Neural progenitor cell (in vitro differentiated cells): Measurements from ENCODE around the gene LMAN1. TPM values are rescaled to one million over a fixed set of nuclear protein-coding genes. Genes with fewer than 3 reads are reported as not detected.

ENCODE experiments used
- DNase-seq: peaks from one replicate; pipeline ENCODE4 v3.0.0-alpha.2; 2016; ENCODE audit warnings: low spot score
- H2AFZ ChIP-seq: fragments of 200-600 bp; sonication (generic); replicated peaks from 2 replicates; pipeline ENCODE4 v1.6.1; 2016; ENCODE audit warnings: antibody characterized with exemption
- H3F3A ChIP-seq: fragments of 200-600 bp; sonication (generic); 2 replicates; pipeline ENCODE4 v1.6.1; 2016; ENCODE audit warnings: antibody characterized with exemption, low read depth
- H3K27ac ChIP-seq: fragments of 200-600 bp; sonication (generic); 2 replicates; pipeline ENCODE4 v1.5.1; 2016; ENCODE audit warnings: mild to moderate bottlenecking
- H3K27me3 ChIP-seq: fragments of 200-600 bp; sonication (generic); 2 replicates; pipeline ENCODE4 v1.6.1; 2016; ENCODE audit warnings: mild to moderate bottlenecking, moderate library complexity
- H3K36me3 ChIP-seq: fragments of 200-600 bp; sonication (generic); 2 replicates; pipeline ENCODE4 v1.5.1; 2016
- H3K4me1 ChIP-seq: fragments of 200-600 bp; sonication (generic); 2 replicates; pipeline ENCODE4 v1.6.1; 2016; ENCODE audit warnings: mixed run types
- H3K4me2 ChIP-seq: fragments of 200-600 bp; sonication (generic); 2 replicates; pipeline ENCODE4 v1.6.1; 2016
- H3K4me3 ChIP-seq: fragments of 200-600 bp; sonication (generic); 2 replicates; pipeline ENCODE4 v1.5.1; 2016
- H3K79me2 ChIP-seq: fragments of 200-600 bp; sonication (generic); 2 replicates; pipeline ENCODE4 v1.6.1; 2016; ENCODE audit warnings: low read depth
- H3K9ac ChIP-seq: fragments of 200-600 bp; sonication (generic); 2 replicates; pipeline ENCODE4 v1.6.1; 2016
- H3K9me3 ChIP-seq: fragments of 200-600 bp; sonication (generic); 2 replicates; pipeline ENCODE4 v1.5.1; 2016; ENCODE audit warnings: low read depth
- H4K20me1 ChIP-seq: fragments of 200-600 bp; sonication (generic); 2 replicates; pipeline ENCODE4 v1.6.1; 2016; ENCODE audit warnings: low read depth
- H3K27ac Mint-ChIP-seq: 3 replicates; pipeline ENCODE4 v1.8.0; 2021; ENCODE audit warnings: mixed read lengths
- H3K27me3 Mint-ChIP-seq: 2 replicates; pipeline ENCODE4 v1.8.0; 2022; ENCODE audit warnings: low read depth, mild to moderate bottlenecking, inconsistent platforms, moderate library complexity, mixed read lengths; ENCODE audit not compliant: insufficient read depth
- H3K36me3 Mint-ChIP-seq: 3 replicates; pipeline ENCODE4 v1.8.0; 2021; ENCODE audit warnings: mixed read lengths
- H3K4me1 Mint-ChIP-seq: 3 replicates; pipeline ENCODE4 v1.8.0; 2021; ENCODE audit warnings: mixed read lengths
- H3K4me3 Mint-ChIP-seq: 3 replicates; pipeline ENCODE4 v1.8.0; 2021; ENCODE audit warnings: mild to moderate bottlenecking, moderate library complexity, mixed read lengths
- H3K9me3 Mint-ChIP-seq: 3 replicates; pipeline ENCODE4 v1.8.0; 2020; ENCODE audit warnings: mixed read lengths
- CTCF ChIP-seq: fragments of 200-600 bp; sonication (generic); IDR thresholded peaks from 2 replicates; pipeline ENCODE4 v1.5.1; 2017; ENCODE audit warnings: antibody characterized with exemption, mild to moderate bottlenecking
- EZH2 ChIP-seq: fragments of 200-600 bp; sonication (generic); IDR thresholded peaks from 2 replicates; pipeline ENCODE4 v1.6.1; 2017; ENCODE audit warnings: antibody characterized with exemption, mild to moderate bottlenecking, moderate library complexity
- EZH2phosphoT487 ChIP-seq: fragments of 200-600 bp; sonication (generic); IDR thresholded peaks from 2 replicates; pipeline ENCODE4 v1.6.1; 2017; ENCODE audit warnings: antibody characterized with exemption
- total RNA-seq: library from RNA; depleted of rRNA; stranded (reverse); fragments of >200 nt; gene quantifications from 2 replicates; pipeline ENCODE4 v1.2.3, GENCODE V29; 2015; ENCODE audit warnings: low replicate concordance

LMAN1 gene
- total RNA-seq, 1 donor from 2014 or later = 338 TPM

- peaks cover 13% of the 10 kb centered on the region for H3K36me3 Mint-ChIP-seq
- Histone ChIP-seq H3K9me3 (no peaks in the 10 kb centered on the region), H3K9ac (peak overlapping the region; percentile 86), H3K36me3 (peaks cover 34% of the 10 kb centered on the region), H3K4me2 (peak overlapping the region; percentile 93), H3F3A (peaks cover 5% of the 10 kb centered on the region), H3K79me2 (peaks cover 68% of the 10 kb centered on the region), H3K27me3 (peaks cover 15% of the 10 kb centered on the region), H2AFZ (no peak overlapping the region), H3K27ac (no peak overlapping the region), H4K20me1 (peaks cover 50% of the 10 kb centered on the region), H3K4me1 (peaks cover 68% of the 10 kb centered on the region), H3K4me3 (peak overlapping the region; percentile 84)
- no peaks in the 10 kb centered on the region for H3K9me3 Mint-ChIP-seq
- H3K27ac Mint-ChIP-seq = peak overlapping the region; percentile 98
- peaks cover 16% of the 10 kb centered on the region for H3K4me1 Mint-ChIP-seq
- H3K27me3 Mint-ChIP-seq = peaks cover 4% of the 10 kb centered on the region
- peak overlapping the region; percentile 99 for H3K4me3 Mint-ChIP-seq
- TF ChIP-seq EZH2phosphoT487 = no peak
- TF ChIP-seq CTCF = no peak
- no peak for TF ChIP-seq EZH2
- DNase-seq = peak; percentile 13
Observed at GRCh38 chr18:59357928-59358327, 1.1 kb downstream of the LMAN1 start.

- no peak overlapping the region for H3K27ac Mint-ChIP-seq
- H3K36me3 ChIP-seq = peaks cover 48% of the 10 kb centered on the region
Observed at GRCh38 chr18:59354731-59355130, 4.3 kb downstream of the LMAN1 start.

GRCh38 chr18:59353079-59353680 lies 5.9 kb downstream of the LMAN1 start:
- peaks cover 50% of the 10 kb centered on the region for H4K20me1 ChIP-seq
- peak overlapping the region; percentile 39 for H3K27ac ChIP-seq
- no peak for TF ChIP-seq EZH2
- no peak for TF ChIP-seq EZH2phosphoT487
- no peak for TF ChIP-seq CTCF
- no peak overlapping the region for H2AFZ ChIP-seq
- no peaks in the 10 kb centered on the region for H3K9me3 Mint-ChIP-seq
- H3K27ac Mint-ChIP-seq = no peak overlapping the region
- H3K4me1 Mint-ChIP-seq = peaks cover 14% of the 10 kb centered on the region
- peaks cover 8% of the 10 kb centered on the region for H3F3A ChIP-seq
- DNase-seq = no peak
- H3K4me1 ChIP-seq = peaks cover 39% of the 10 kb centered on the region
- H3K4me2 ChIP-seq = no peak overlapping the region
- peaks cover 95% of the 10 kb centered on the region for H3K79me2 ChIP-seq
- H3K9me3 ChIP-seq = no peaks in the 10 kb centered on the region
- H3K4me3 Mint-ChIP-seq = no peak overlapping the region
- H3K4me3 ChIP-seq = no peak overlapping the region
- no peak overlapping the region for H3K9ac ChIP-seq
- H3K36me3 Mint-ChIP-seq = peaks cover 42% of the 10 kb centered on the region
- H3K27me3 ChIP-seq = no peaks in the 10 kb centered on the region
- H3K36me3 ChIP-seq = peaks cover 64% of the 10 kb centered on the region
- H3K27me3 Mint-ChIP-seq = no peaks in the 10 kb centered on the region

More at GRCh38 chr18:59354731-59355130, 4.3 kb downstream of the LMAN1 start:
- Histone ChIP-seq H3F3A (peaks cover 8% of the 10 kb centered on the region), H3K4me3 (peak overlapping the region; percentile 84), H3K9ac (no peak overlapping the region), H3K4me1 (peaks cover 42% of the 10 kb centered on the region), H3K79me2 (peaks cover 88% of the 10 kb centered on the region), H3K27me3 (peaks cover 3% of the 10 kb centered on the region), H3K27ac (no peak overlapping the region), H3K4me2 (peak overlapping the region; percentile 93), H4K20me1 (peaks cover 52% of the 10 kb centered on the region), H3K9me3 (no peaks in the 10 kb centered on the region), H2AFZ (no peak overlapping the region)
- Mint-ChIP-seq H3K36me3 (peaks cover 30% of the 10 kb centered on the region), H3K4me1 (peaks cover 16% of the 10 kb centered on the region), H3K4me3 (no peak overlapping the region), H3K9me3 (no peaks in the 10 kb centered on the region), H3K27me3 (peaks cover 3% of the 10 kb centered on the region)
- no peak for DNase-seq
- TF ChIP-seq EZH2phosphoT487 (no peak), EZH2 (no peak), CTCF (no peak)
